Aorta (tissue), 5 donors: ENCODE results near the gene APP. TPM values are rescaled to one million over a fixed set of nuclear protein-coding genes. Genes with fewer than 3 reads are reported as not detected.

Experiments used
- ATAC-seq: fragments of 200-7000 bp; cut with Tn5 transposase; one replicate; pipeline ENCODE4 v1.9.1; 2022; ENCODE audit warnings: moderate library complexity; ENCODE audit not compliant: low FRiP score
- DNase-seq, 2 donors: peaks; one replicate each; pipeline ENCODE4 v3.0.0-alpha.2; 2020
- H3K27ac ChIP-seq, 2 donors: one replicate each; pipeline ENCODE4 v1.5.1; 2013; ENCODE audit warnings: low read length in 2 of 2, mild to moderate bottlenecking in 2 of 2, moderate library complexity in 2 of 2, control low read depth in 1 of 2, inconsistent platforms in 1 of 2, low read depth in 1 of 2
- H3K27me3 ChIP-seq, 2 donors: one replicate each; pipeline ENCODE4 v1.6.1; 2013; ENCODE audit warnings: control low read depth in 1 of 2, low read length in 1 of 2, mild to moderate bottlenecking in 1 of 2, moderate library complexity in 1 of 2; ENCODE audit not compliant: insufficient read depth in 2 of 2, control insufficient read depth in 1 of 2
- H3K36me3 ChIP-seq, 2 donors: one replicate each; pipeline ENCODE4 v1.6.1; 2013; ENCODE audit warnings: control low read depth in 1 of 2, low read length in 1 of 2, mild to moderate bottlenecking in 1 of 2; ENCODE audit not compliant: insufficient read depth in 2 of 2, control insufficient read depth in 1 of 2
- H3K4me1 ChIP-seq, 2 donors: one replicate each; pipeline ENCODE4 v1.6.1; 2013; ENCODE audit warnings: low read length in 2 of 2, control low read depth in 1 of 2, mild to moderate bottlenecking in 1 of 2, moderate library complexity in 1 of 2; ENCODE audit not compliant: insufficient read depth in 2 of 2, control insufficient read depth in 1 of 2
- H3K4me3 ChIP-seq, 2 donors: one replicate each; pipeline ENCODE4 v1.5.1; 2013; ENCODE audit warnings: low read length in 2 of 2, control low read depth in 1 of 2, mild to moderate bottlenecking in 1 of 2
- H3K9me3 ChIP-seq: one replicate; pipeline ENCODE4 v1.6.1; 2013; ENCODE audit warnings: mild to moderate bottlenecking, low read length; ENCODE audit not compliant: control insufficient read depth
- WGBS, 2 donors: extraction: QIAGEN DNeasy Blood & Tissue Kit; methylation state at CpG; one replicate each; pipeline ENCODE4 v1.1.7; 2013; 5-methylcytosine and 5-hydroxymethylcytosine counted together
- intact Hi-C, 2 donors: fragments of 100-400 bp; cut with DNase I; formaldehyde crosslinking; loops; one replicate each; pipeline versions ENCODE4 v1.14.2 to v1.15.0; 2022
- polyA plus RNA-seq, 2 donors: library from polyadenylated mRNA; stranded (reverse); fragments of 200-250 nt; gene quantifications; one replicate each; pipeline ENCODE4 v1.2.3, GENCODE V29; 2013
- total RNA-seq, 2 donors: library from RNA; stranded (reverse); fragmentation: NEBNext Ultra II Directional; extraction: Animal tissue kit (Norgen Biotek cat#: 25700); gene quantifications; one replicate each; pipeline ENCODE4 v1.2.1, GENCODE V29; 2021
- donor health status: healthy with polysubstance abuse.
- donor health status: Bipolar disorder and iron deficiency.
- donor health status: DM: no; HTN: no; CAD: no.
- donor health status: DM: no; HTN: no; CAD: no.
- donor health status: DM: yes; HTN: yes; CAD: no.

APP gene
- total and polyA plus RNA-seq, 4 donors = 149 to 581 (median 371) TPM

- peaks cover 0 to 1% of the 10 kb centered on the region in 2 donors for H3K36me3 ChIP-seq
- no peaks in the 10 kb centered on the region for H3K27me3 ChIP-seq
- H3K4me3 ChIP-seq = no peak overlapping the region
- no peak overlapping the region for H3K27ac ChIP-seq
- intact Hi-C loops = loop anchor here in 1 of 2 donors (10.0 kb wide), 1 partner anchor 83 kb away; no protein-coding TSS in a partner anchor
- ATAC-seq = no peak
- no peaks in the 10 kb centered on the region for H3K4me1 ChIP-seq
- DNase-seq = no peak
- 92 to 96% methylated on average over 5 of the region's 5 CpGs for WGBS, 2 donors
- H3K9me3 ChIP-seq = no peaks in the 10 kb centered on the region
Measured at GRCh38 chr21:25891596-25891995, 279.0 kb downstream of the APP start.

- Histone ChIP-seq H3K27me3 (no peaks in the 10 kb centered on the region), H3K4me1 (no peaks in the 10 kb centered on the region), H3K4me3 (no peak overlapping the region), H3K27ac (no peak overlapping the region), H3K9me3 (no peaks in the 10 kb centered on the region), H3K36me3 (peaks cover 0 to 1% of the 10 kb centered on the region in 2 donors)
- ATAC-seq = no peak
- intact Hi-C loops = loop anchor here in 1 of 2 donors (10.0 kb wide), 1 partner anchor 85 kb away; no protein-coding TSS in a partner anchor
- no peak for DNase-seq
- 87 to 95% methylated on average over 2 of the region's 2 CpGs for WGBS, 2 donors
Measured at GRCh38 chr21:25890001-25890400, 280.6 kb downstream of the APP start.

DNA sequence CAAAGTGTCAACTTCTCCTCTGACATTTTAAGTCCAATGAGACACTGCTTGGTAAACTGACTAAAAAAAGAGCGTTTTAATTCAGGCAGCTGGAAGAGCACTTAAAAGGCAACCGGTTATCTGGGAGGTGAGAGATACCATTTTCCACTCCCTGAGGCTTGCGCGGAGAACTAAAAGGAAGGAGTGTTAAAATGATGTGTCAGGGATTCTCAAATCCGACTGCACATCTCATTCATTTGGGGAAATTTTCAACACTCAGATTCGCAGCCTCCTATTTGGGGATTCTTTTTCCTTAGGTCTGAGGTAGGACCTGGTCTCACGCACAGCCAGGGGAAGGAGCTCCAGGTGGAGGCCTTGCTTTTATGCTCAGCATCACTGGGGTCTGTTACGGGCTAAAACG, 281.9 kb downstream of the APP start:
- Histone ChIP-seq H3K36me3 (peaks cover 0 to 1% of the 10 kb centered on the region in 2 donors), H3K27me3 (no peaks in the 10 kb centered on the region), H3K27ac (no peak overlapping the region), H3K4me1 (no peaks in the 10 kb centered on the region), H3K4me3 (no peak overlapping the region), H3K9me3 (no peaks in the 10 kb centered on the region)
- ATAC-seq = no peak
- DNase-seq = no peak
- WGBS, 2 donors = 88 to 89% methylated on average over 9 of the region's 9 CpGs
- intact Hi-C loops = loop anchor here in 1 of 2 donors (10.0 kb wide), 1 partner anchor 826 kb away; no protein-coding TSS in a partner anchor

GRCh38 chr21:25887646-25888306, 282.8 kb downstream of the APP start:
- no peaks in the 10 kb centered on the region for H3K9me3 ChIP-seq
- no peak overlapping the region for H3K27ac ChIP-seq
- no peaks in the 10 kb centered on the region for H3K27me3 ChIP-seq
- no peak overlapping the region for H3K4me3 ChIP-seq
- ATAC-seq (no peak), DNase-seq (no peak)
- 84 to 94% methylated on average over 9 of the region's 9 CpGs for WGBS, 2 donors
- peaks cover 0 to 1% of the 10 kb centered on the region in 2 donors for H3K36me3 ChIP-seq
- no peaks in the 10 kb centered on the region for H3K4me1 ChIP-seq
- intact Hi-C loops = loop anchor here in 1 of 2 donors (10.0 kb wide), 1 partner anchor 827 kb away; no protein-coding TSS in a partner anchor

- ATAC-seq (no peak), DNase-seq (no peak)
- H3K36me3 ChIP-seq = peaks cover 0 to 1% of the 10 kb centered on the region in 2 donors
- no peak overlapping the region for H3K4me3 ChIP-seq
- 95 to 96% methylated on average over 4 of the region's 4 CpGs for WGBS, 2 donors
- no peaks in the 10 kb centered on the region for H3K9me3 ChIP-seq
- no peaks in the 10 kb centered on the region for H3K27me3 ChIP-seq
- H3K4me1 ChIP-seq = no peaks in the 10 kb centered on the region
- intact Hi-C loops = loop anchor here in 1 of 2 donors (10.0 kb wide), 1 partner anchor 828 kb away; no protein-coding TSS in a partner anchor
- H3K27ac ChIP-seq = no peak overlapping the region
Measured at GRCh38 chr21:25887166-25887565, 283.4 kb downstream of the APP start.

DNA sequence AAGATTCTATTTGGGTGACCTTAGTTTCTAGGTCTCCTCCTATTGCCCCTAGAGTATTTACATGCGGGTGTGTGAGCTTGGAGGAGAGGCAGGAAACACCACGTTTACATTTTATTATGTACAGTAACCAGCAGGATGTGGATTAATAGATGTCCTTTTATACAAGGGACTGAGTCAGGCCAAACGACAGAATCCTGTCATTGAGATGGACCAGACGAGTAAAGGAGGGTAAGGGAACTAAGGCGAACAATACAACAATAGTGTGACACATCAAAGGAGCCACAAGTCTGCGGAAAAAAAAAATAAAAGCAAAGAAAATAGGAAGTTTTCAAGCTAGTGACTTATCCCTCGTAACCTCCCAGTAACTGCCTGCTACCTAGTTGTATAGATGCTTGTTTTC, 284.7 kb downstream of the APP start:
- Histone ChIP-seq H3K27me3 (no peaks in the 10 kb centered on the region), H3K36me3 (no peaks in the 10 kb centered on the region), H3K27ac (no peak overlapping the region), H3K4me1 (no peaks in the 10 kb centered on the region), H3K4me3 (no peak overlapping the region), H3K9me3 (no peaks in the 10 kb centered on the region)
- ATAC-seq (no peak), DNase-seq (no peak)
- WGBS, 2 donors = 81 to 85% methylated on average over 7 of the region's 7 CpGs
- intact Hi-C loops = loop anchor here in 1 of 2 donors (10.0 kb wide), 1 partner anchor 829 kb away; no protein-coding TSS in a partner anchor

- ATAC-seq = peak; percentile 23
- Histone ChIP-seq H3K27me3 (no peaks in the 10 kb centered on the region), H3K9me3 (no peaks in the 10 kb centered on the region), H3K4me1 (no peaks in the 10 kb centered on the region), H3K36me3 (no peaks in the 10 kb centered on the region), H3K4me3 (no peak overlapping the region), H3K27ac (no peak overlapping the region)
- no peak for DNase-seq
- 29 to 34% methylated on average over 4 of the region's 4 CpGs for WGBS, 2 donors
- intact Hi-C loops = loop anchor here in 1 of 2 donors (10.0 kb wide), 1 partner anchor 829 kb away; no protein-coding TSS in a partner anchor
Measured at GRCh38 chr21:25885405-25885804, 285.2 kb downstream of the APP start.

DNA sequence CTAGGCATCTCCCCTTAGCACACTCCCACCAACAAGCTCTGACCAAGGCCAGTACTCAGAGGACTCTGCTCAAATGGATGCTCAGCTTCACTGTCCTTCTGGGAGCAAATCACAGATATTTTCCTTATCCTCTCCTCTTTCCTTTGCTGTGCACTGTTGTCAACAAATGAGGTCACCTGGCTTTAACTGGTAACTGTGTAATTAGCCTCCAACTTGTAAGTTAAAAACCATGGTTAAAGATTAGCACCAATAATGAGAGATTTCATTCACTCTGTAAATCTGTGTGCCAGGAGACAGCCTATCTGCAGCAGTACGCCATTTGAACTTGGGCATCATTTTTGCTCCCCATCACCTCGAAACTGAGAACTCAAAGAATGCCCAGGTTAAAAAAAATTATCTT, 286.3 kb downstream of the APP start:
- WGBS, 2 donors = 95 to 96% methylated on average over 2 of the region's 2 CpGs
- peaks cover 0 to 2% of the 10 kb centered on the region in 2 donors for H3K36me3 ChIP-seq
- intact Hi-C loops = loop anchor here (5.0 to 10.0 kb wide), 3 partner anchors 288 to 833 kb away; partner anchors contain the start of gene APP (in 2 of the 2)
- DNase-seq = no peak
- H3K4me3 ChIP-seq = no peak overlapping the region
- ATAC-seq = no peak
- no peak overlapping the region for H3K27ac ChIP-seq
- no peaks in the 10 kb centered on the region for H3K4me1 ChIP-seq
- H3K27me3 ChIP-seq = no peaks in the 10 kb centered on the region
- H3K9me3 ChIP-seq = no peaks in the 10 kb centered on the region
